HepG2 (cell line): ENCODE results near the gene MICAL3. TPM values are rescaled to one million over a fixed set of nuclear protein-coding genes. Genes with fewer than 3 reads are reported as not detected.

Experiments
- ATAC-seq: fragments of 200-7000 bp; cut with Tn5 transposase; 3 replicates; pipeline ENCODE4 v1.9.1; 2020; ENCODE audit warnings: mild to moderate bottlenecking, moderate library complexity
- BruUV-seq: library from RNA; stranded (reverse); fragments of 400-500 nt; replicated peaks from 2 replicates; lab custom pipeline; 2021; lab: Mats Ljungman, UMichigan
- CTCF ChIA-PET: fragments of 300-600 bp; formaldehyde crosslinking; extraction: SDS; loops from one replicate; lab custom pipeline; 2021; ENCODE audit warnings: low total read pairs, inconsistent platforms, low intra/inter-chr PET ratio; lab: Yijun Ruan, JAX
- POLR2A ChIA-PET: fragments of 350-600 bp; sonication (Branson Sonifier 250); formaldehyde crosslinking; loops from one replicate; lab custom pipeline; 2020; ENCODE audit warnings: antibody characterized with exemption, inconsistent platforms; lab: Yijun Ruan, JAX
- DNase-seq: peaks from one replicate; pipeline ENCODE4 v3.0.0-alpha.2; 2015; ENCODE audit warnings: low spot score
- FAIRE-seq: peaks from 3 replicates; lab custom pipeline; 2011; peaks lifted over from hg19 to GRCh38; lab: Jason Lieb, UNC
- H2AFZ ChIP-seq: one replicate; pipeline ENCODE4 v1.6.1; 2011; ENCODE audit warnings: low read length, inconsistent platforms
- H3K27ac ChIP-seq: fragments of 300-600 bp; 3 replicates; pipeline ENCODE4 v1.8.0; 2011; ENCODE audit warnings: mixed run types, mild to moderate bottlenecking, mixed read lengths, low read length, inconsistent platforms; ENCODE audit not compliant: insufficient read depth; ENCODE audit errors: extremely low read length
- H3K27me3 ChIP-seq, 2 experiments: fragments of 200-600 bp in 1 of 2; 2 replicates in 1 of 2; 3 replicates in 1 of 2; pipeline versions ENCODE4 v1.6.0 to v1.8.0; 2011; ENCODE audit warnings: low read length in 2 of 2, mild to moderate bottlenecking in 2 of 2, moderate library complexity in 2 of 2, inconsistent platforms in 1 of 2; ENCODE audit not compliant: insufficient read depth in 2 of 2, control insufficient read depth in 1 of 2
- H3K36me3 ChIP-seq, 2 experiments: fragments of 200-600 bp in 1 of 2; replicated peaks in 1 of 2; 2 replicates in 1 of 2; 3 replicates in 1 of 2; pipeline versions ENCODE4 v1.5.1 to v1.8.0; 2011; ENCODE audit warnings: low read length in 2 of 2, inconsistent platforms in 1 of 2; ENCODE audit not compliant: insufficient read depth in 2 of 2, control insufficient read depth in 1 of 2
- H3K4me1 ChIP-seq: 2 replicates; pipeline ENCODE4 v1.5.1; 2012; ENCODE audit warnings: low read length, inconsistent platforms; ENCODE audit not compliant: insufficient read depth
- H3K4me2 ChIP-seq: 2 replicates; pipeline ENCODE4 v1.6.0; 2011; ENCODE audit warnings: low read depth, low read length, inconsistent platforms
- H3K4me3 ChIP-seq, 3 experiments: fragments of 200-600 bp in 1 of 3; sonication (generic), shearing (Covaris generic) in 1 of 3; replicated peaks in 1 of 3; 2 replicates each; pipeline ENCODE4 v1.5.1; 2011 to 2016; ENCODE audit warnings: low read length in 3 of 3, inconsistent platforms in 2 of 3, low read depth in 2 of 3, mild to moderate bottlenecking in 2 of 3, control low read depth in 1 of 3, mixed read lengths in 1 of 3; ENCODE audit not compliant: insufficient read depth in 1 of 3
- H3K79me2 ChIP-seq: one replicate; pipeline ENCODE4 v1.6.1; 2011; ENCODE audit warnings: low read length, inconsistent platforms; ENCODE audit not compliant: insufficient read depth
- H3K9ac ChIP-seq: 2 replicates; pipeline ENCODE4 v1.6.0; 2011; ENCODE audit warnings: mild to moderate bottlenecking, low read depth, low read length, inconsistent platforms; ENCODE audit not compliant: insufficient read depth
- H3K9me3 ChIP-seq: 2 replicates; pipeline ENCODE4 v1.5.1; 2012; ENCODE audit warnings: mild to moderate bottlenecking, low read length
- H4K20me1 ChIP-seq: 2 replicates; pipeline ENCODE4 v1.6.0; 2011; ENCODE audit warnings: inconsistent platforms, mild to moderate bottlenecking, low read length, moderate library complexity; ENCODE audit not compliant: insufficient read depth
- CAMTA2 ChIP-seq: sonication (generic); formaldehyde crosslinking; IDR thresholded peaks from 2 replicates; pipeline ENCODE4 v1.4.0; 2020; ENCODE audit warnings: mild to moderate bottlenecking, missing genetic modification reagents, borderline replicate concordance
- KDM6A ChIP-seq: IDR thresholded peaks from 2 replicates; pipeline ENCODE4 v1.6.1; 2016; ENCODE audit warnings: low read depth
- NFAT5 ChIP-seq: sonication (generic); formaldehyde crosslinking; IDR thresholded peaks from 2 replicates; pipeline ENCODE4 v1.4.0; 2020; ENCODE audit warnings: missing genetic modification reagents
- NKX3-1 ChIP-seq: sonication (generic); formaldehyde crosslinking; IDR thresholded peaks from 2 replicates; pipeline ENCODE4 v1.5.0; 2020; ENCODE audit warnings: missing genetic modification reagents
- POLR2AphosphoS5 ChIP-seq: IDR thresholded peaks from 2 replicates; pipeline ENCODE4 v1.6.1; 2012; ENCODE audit warnings: low read depth, low read length
- RARA ChIP-seq: IDR thresholded peaks from 2 replicates; pipeline ENCODE4 v1.6.1; 2016; ENCODE audit warnings: missing genetic modification reagents, missing compliant biosample characterization
- RXRB ChIP-seq: IDR thresholded peaks from 2 replicates; pipeline ENCODE4 v1.6.1; 2016; ENCODE audit warnings: borderline replicate concordance, missing genetic modification reagents, missing compliant biosample characterization
- YEATS4 ChIP-seq: sonication (generic); formaldehyde crosslinking; IDR thresholded peaks from 2 replicates; pipeline ENCODE4 v1.4.0; 2020; ENCODE audit warnings: missing genetic modification reagents, borderline replicate concordance
- ZSCAN30 ChIP-seq: sonication (generic); formaldehyde crosslinking; IDR thresholded peaks from 2 replicates; pipeline ENCODE4 v1.5.0; 2020; ENCODE audit warnings: mild to moderate bottlenecking, missing genetic modification reagents
- WGBS: methylation state at CpG from one replicate; pipeline ENCODE4 v1.1.6; 2017; ENCODE audit warnings: low lambda C conversion rate; 5-methylcytosine and 5-hydroxymethylcytosine counted together
- in situ Hi-C: cut with HindIII; loops from 2 replicates; pipeline ENCODE4 v1.10.0; 2017; ENCODE audit warnings: low pct_unique_long_range_greater_than_20kb; ENCODE audit not compliant: extremely low pct_ligation_motif_present
- intact Hi-C: fragments of 100-400 bp; cut with micrococcal nuclease; formaldehyde crosslinking; loops from one replicate; pipeline ENCODE4 v1.10.0; 2022; ENCODE audit not compliant: unreplicated experiment
- polyA plus RNA-seq, 8 experiments: library from polyadenylated mRNA; depleted of rRNA in 3 of 8; stranded (reverse) in 7 of 8; unstranded in 1 of 8; fragments of >200 nt; fragmentation: Illumina TruSeq in 4 of 8; extraction: Trizol in 4 of 8; gene quantifications; 2 replicates each; pipeline versions ENCODE4 v1.2.1 to v1.2.3, GENCODE V29; 2011 to 2016; ENCODE audit warnings: low read depth in 4 of 8, missing spikeins in 1 of 8, mixed read lengths in 1 of 8; ENCODE audit not compliant: insufficient read depth in 1 of 8
- total RNA-seq, 5 experiments: library from RNA; depleted of rRNA; stranded (reverse); fragments of >200 nt; fragmentation: Illumina TruSeq; extraction: Trizol; gene quantifications; 2 replicates each; pipeline ENCODE4 v1.2.3, GENCODE V29; 2016; ENCODE audit warnings: low read depth in 1 of 5
- TF ChIP-seq, protein P1 (sequence below): sonication (generic); formaldehyde crosslinking; conservative IDR thresholded peaks from 2 replicates; pipeline ENCODE4 v1.8.1; 2023; ENCODE audit warnings: missing genetic modification reagents
- TF ChIP-seq, protein P2 (sequence below): sonication (generic); formaldehyde crosslinking; IDR thresholded peaks from 2 replicates; pipeline ENCODE4 v1.4.0; 2020; ENCODE audit warnings: mild to moderate bottlenecking, low read depth, missing genetic modification reagents

MICAL3 gene
- total and polyA plus RNA-seq, 2 of the 13 experiments (the other 11 are each of a cell fraction or from before 2014, with no cell fraction given): 5.3 to 12.5 TPM

GRCh38 chr22:17929909-17930308 lies 94.5 kb downstream of the MICAL3 start:
- POLR2A ChIA-PET: interaction anchor here (1.5 to 2.2 kb wide), 2 partner anchors 9 to 148 kb away, joined by 4 to 9 read pairs; partner anchors contain the start of gene PEX26
- FAIRE-seq (no peak), DNase-seq (no peak), ATAC-seq (no peak)
- BruUV-seq: no TSS peak
- Histone ChIP-seq H3K27me3 (no peaks in the 10 kb centered on the region), H3K9ac (0 out of 2 replicates have a peak overlapping the region, but pooled peaks have one; percentile 25), H4K20me1 (peaks cover 4% of the 10 kb centered on the region; the same call in 1 of the 2 replicates), H3K4me3 (peak overlapping the region in 2 of 3 experiments; percentile 24 to 47; a peak in 4 of 6 replicates), H3K4me1 (peaks cover 29% of the 10 kb centered on the region), H2AFZ (no peak overlapping the region), H3K9me3 (no peaks in the 10 kb centered on the region), H3K79me2 (peaks cover 38% of the 10 kb centered on the region), H3K27ac (peak overlapping the region; percentile 65), H3K4me2 (peak overlapping the region; percentile 75), H3K36me3 (no peaks in the 10 kb centered on the region)
- CTCF ChIA-PET: no interaction called here
- no peak for TF ChIP-seq NKX3-1 (CRISPR knock-in tag)
- TF ChIP-seq, protein P1, sequence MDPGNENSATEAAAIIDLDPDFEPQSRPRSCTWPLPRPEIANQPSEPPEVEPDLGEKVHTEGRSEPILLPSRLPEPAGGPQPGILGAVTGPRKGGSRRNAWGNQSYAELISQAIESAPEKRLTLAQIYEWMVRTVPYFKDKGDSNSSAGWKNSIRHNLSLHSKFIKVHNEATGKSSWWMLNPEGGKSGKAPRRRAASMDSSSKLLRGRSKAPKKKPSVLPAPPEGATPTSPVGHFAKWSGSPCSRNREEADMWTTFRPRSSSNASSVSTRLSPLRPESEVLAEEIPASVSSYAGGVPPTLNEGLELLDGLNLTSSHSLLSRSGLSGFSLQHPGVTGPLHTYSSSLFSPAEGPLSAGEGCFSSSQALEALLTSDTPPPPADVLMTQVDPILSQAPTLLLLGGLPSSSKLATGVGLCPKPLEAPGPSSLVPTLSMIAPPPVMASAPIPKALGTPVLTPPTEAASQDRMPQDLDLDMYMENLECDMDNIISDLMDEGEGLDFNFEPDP (CRISPR knock-in tag): 0 out of 2 replicates have a peak, but pooled peaks have one; percentile 55
- WGBS: 70% methylated on average over 7 of the region's 7 CpGs
- intact Hi-C loops: loop anchor here (5.0 kb wide), 1 partner anchor 72 kb away; no protein-coding TSS in a partner anchor
- in situ Hi-C loops: no loop called here

DNA sequence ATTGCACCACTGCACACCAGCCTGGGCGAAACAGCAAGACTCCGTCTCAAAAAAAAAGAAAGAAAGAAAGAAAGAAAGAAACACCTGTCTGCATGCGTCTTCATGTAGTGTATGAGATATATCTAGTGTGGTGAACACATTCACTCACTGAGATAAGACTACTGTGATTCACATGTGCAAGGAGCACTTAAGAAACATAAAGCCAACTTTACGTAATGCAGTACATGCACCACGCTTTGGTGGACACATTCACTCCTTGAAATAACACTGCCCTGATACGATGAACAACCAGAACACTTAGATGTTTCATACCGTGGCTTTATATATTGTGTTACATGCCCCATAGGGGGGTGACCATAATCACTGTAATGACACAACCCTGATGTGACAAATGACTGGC lies 96.0 kb downstream of the MICAL3 start:
- POLR2A ChIA-PET: no interaction called here
- Histone ChIP-seq H3K79me2 (peaks cover 48% of the 10 kb centered on the region), H3K9ac (no peak overlapping the region), H3K27me3 (no peaks in the 10 kb centered on the region), H3K9me3 (no peaks in the 10 kb centered on the region), H3K27ac (no peak overlapping the region), H3K4me1 (peaks cover 38% of the 10 kb centered on the region), H3K4me2 (no peak overlapping the region), H4K20me1 (peaks cover 4% of the 10 kb centered on the region; the same call in 1 of the 2 replicates), H3K4me3 (no peak overlapping the region), H3K36me3 (no peaks in the 10 kb centered on the region), H2AFZ (no peak overlapping the region)
- CTCF ChIA-PET: no interaction called here
- in situ Hi-C loops: no loop called here
- 95% methylated on average over 7 of the region's 7 CpGs for WGBS
- intact Hi-C loops: no loop called here
- no TSS peak for BruUV-seq
- ATAC-seq: no peak
- no peak for DNase-seq
- no peak for FAIRE-seq
- TF ChIP-seq, protein P2, sequence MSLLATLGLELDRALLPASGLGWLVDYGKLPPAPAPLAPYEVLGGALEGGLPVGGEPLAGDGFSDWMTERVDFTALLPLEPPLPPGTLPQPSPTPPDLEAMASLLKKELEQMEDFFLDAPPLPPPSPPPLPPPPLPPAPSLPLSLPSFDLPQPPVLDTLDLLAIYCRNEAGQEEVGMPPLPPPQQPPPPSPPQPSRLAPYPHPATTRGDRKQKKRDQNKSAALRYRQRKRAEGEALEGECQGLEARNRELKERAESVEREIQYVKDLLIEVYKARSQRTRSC (CRISPR knock-in tag): no peak
- no peak for TF ChIP-seq KDM6A (CRISPR knock-in tag)
- no peak for TF ChIP-seq YEATS4 (CRISPR knock-in tag)
- TF ChIP-seq NFAT5: no peak
- TF ChIP-seq CAMTA2 (CRISPR knock-in tag): no peak
- TF ChIP-seq POLR2AphosphoS5: no peak
- no peak for TF ChIP-seq RARA
- TF ChIP-seq ZSCAN30 (CRISPR knock-in tag): no peak
- no peak for TF ChIP-seq RXRB
